Activated naive CD8-positive, alpha-beta T cell treated with anti-CD3 and anti-CD28 coated beads, Interleukin-2, amount 50 U/mL, for 24 hours (primary cell): ENCODE results near the gene AGBL1.
"Not testable (repeated sequence)": the region's sequence is repeated elsewhere in the genome, so short reads cannot be mapped to it uniquely, and the experiment has no call there.

Source experiments
- ATAC-seq: fragments of 150-1000 bp; cut with Tn5 transposase; one replicate; pipeline ENCODE4 v1.10.0; 2021
- DNase-seq: peaks from one replicate; pipeline ENCODE4 v3.0.0; 2021
- H3K27ac Mint-ChIP-seq: one replicate; pipeline ENCODE4 v1.8.0; 2021; ENCODE audit warnings: mild to moderate bottlenecking, mixed read lengths
- H3K27me3 Mint-ChIP-seq: one replicate; pipeline ENCODE4 v1.8.0; 2021; ENCODE audit warnings: mixed read lengths
- H3K36me3 Mint-ChIP-seq: one replicate; pipeline ENCODE4 v1.8.0; 2021; ENCODE audit warnings: low read depth, mixed read lengths
- H3K4me1 Mint-ChIP-seq: one replicate; pipeline ENCODE4 v1.8.0; 2021; ENCODE audit warnings: mixed read lengths
- H3K4me3 Mint-ChIP-seq: one replicate; pipeline ENCODE4 v1.8.0; 2021; ENCODE audit warnings: mild to moderate bottlenecking, moderate library complexity, mixed read lengths
- H3K9me3 Mint-ChIP-seq: one replicate; pipeline ENCODE4 v1.8.0; 2021; ENCODE audit warnings: mixed read lengths

Gene AGBL1

DNA sequence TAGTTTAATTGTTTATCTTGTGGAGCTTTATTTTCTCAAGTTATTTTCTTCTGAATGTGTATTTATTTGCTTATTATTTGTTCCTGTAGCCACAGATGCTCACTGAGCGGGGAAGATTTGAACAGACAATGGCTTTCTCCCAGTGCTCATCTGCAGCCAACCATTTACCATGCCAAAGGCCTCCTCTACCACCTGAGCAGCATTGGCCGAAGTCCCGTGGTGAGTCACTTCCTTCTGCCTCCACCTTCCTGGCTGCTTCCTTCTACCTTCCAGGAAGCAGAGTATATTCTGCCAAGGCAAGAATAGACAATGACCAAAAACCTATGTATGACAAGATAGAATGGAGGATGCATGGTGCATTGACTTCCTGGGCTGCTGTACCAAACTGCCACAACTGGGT lies 443.1 kb downstream of the AGBL1 start:
- no peaks in the 10 kb centered on the region for H3K9me3 Mint-ChIP-seq
- no peak overlapping the region for H3K4me3 Mint-ChIP-seq
- DNase-seq (no peak), ATAC-seq (no peak)
- no peak overlapping the region for H3K27ac Mint-ChIP-seq
- peaks cover 4% of the 10 kb centered on the region for H3K27me3 Mint-ChIP-seq
- H3K36me3 Mint-ChIP-seq: no peaks in the 10 kb centered on the region
- H3K4me1 Mint-ChIP-seq: no peaks in the 10 kb centered on the region

DNA sequence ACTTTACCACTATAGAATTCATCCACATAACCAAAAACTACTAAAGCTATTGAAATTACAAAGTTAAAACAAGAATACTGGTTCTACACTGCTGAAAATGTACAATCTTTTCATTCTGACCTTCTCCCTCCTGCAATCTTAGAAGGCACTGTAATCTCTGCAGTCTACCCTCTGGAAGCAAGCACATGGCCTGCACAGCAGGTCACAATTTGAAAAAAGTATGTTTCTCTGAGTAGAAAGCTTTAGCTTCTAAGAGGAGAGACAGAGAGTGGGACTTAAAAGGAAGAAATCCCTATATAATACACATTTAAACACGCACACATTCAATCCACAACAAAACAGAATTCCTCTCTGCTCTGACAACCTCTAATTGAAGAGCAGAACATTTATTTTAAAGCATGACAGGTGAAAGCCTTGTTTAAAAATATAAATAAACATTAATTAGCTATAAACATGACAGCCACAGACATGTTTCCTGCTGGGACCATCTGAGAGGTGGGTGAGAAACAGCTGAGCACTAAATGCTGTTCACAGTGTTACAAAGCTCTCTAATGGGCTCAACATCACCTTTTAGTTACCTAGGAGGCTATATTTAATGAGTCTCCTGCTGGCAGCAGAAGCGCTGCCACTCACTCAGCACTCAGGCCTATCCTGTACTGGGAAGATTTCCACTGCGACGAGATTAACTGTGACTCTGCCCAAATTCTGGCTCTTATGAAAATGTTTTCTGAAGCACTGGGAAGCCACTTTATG lies 447.4 kb downstream of the AGBL1 start:
- Mint-ChIP-seq H3K27ac (no peak overlapping the region), H3K4me3 (no peak overlapping the region), H3K27me3 (no peaks in the 10 kb centered on the region), H3K4me1 (no peaks in the 10 kb centered on the region), H3K36me3 (no peaks in the 10 kb centered on the region), H3K9me3 (no peaks in the 10 kb centered on the region)
- DNase-seq (no peak), ATAC-seq (no peak)

DNA sequence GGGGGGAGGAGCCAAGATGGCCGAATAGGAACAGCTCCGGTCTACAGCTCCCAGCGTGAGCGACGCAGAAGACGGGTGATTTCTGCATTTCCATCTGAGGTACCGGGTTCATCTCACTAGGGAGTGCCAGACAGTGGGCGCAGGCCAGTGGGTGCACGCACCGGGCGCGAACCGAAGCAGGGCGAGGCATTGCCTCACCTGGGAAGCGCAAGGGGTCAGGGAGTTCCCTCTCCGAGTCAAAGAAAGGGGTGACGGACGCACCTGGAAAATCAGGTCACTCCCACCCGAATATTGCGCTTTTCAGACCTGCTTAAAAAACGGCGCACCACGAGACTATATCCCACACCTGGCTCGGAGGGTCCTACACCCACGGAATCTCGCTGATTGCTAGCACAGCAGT lies 448.4 kb downstream of the AGBL1 start:
- DNase-seq, H3K27me3 Mint-ChIP-seq, H3K4me1 Mint-ChIP-seq, H3K4me3 Mint-ChIP-seq, ATAC-seq, H3K27ac Mint-ChIP-seq, H3K36me3 Mint-ChIP-seq, H3K9me3 Mint-ChIP-seq: not testable (repeated sequence)

DNA sequence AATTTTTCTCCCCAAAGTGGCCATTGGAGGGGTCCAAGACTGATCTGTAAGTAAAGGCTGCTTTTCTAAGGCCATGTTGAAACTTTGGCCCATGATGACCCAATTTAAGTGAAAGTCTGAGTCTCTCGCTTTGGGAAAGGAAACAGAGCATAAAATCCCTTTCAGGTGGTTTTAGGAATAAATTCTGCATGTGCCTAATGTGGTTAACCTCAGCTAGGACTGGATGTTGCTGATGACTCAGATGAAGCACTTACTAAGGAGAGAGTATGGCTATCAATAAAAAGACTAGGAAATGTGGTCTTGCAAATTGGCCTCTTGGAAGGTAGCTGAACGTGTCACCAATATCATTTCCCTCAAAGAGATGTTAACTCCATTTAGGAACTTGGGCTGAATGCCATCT lies 458.5 kb downstream of the AGBL1 start:
- ATAC-seq: no peak
- Mint-ChIP-seq H3K27me3 (no peaks in the 10 kb centered on the region), H3K27ac (no peak overlapping the region)

DNA sequence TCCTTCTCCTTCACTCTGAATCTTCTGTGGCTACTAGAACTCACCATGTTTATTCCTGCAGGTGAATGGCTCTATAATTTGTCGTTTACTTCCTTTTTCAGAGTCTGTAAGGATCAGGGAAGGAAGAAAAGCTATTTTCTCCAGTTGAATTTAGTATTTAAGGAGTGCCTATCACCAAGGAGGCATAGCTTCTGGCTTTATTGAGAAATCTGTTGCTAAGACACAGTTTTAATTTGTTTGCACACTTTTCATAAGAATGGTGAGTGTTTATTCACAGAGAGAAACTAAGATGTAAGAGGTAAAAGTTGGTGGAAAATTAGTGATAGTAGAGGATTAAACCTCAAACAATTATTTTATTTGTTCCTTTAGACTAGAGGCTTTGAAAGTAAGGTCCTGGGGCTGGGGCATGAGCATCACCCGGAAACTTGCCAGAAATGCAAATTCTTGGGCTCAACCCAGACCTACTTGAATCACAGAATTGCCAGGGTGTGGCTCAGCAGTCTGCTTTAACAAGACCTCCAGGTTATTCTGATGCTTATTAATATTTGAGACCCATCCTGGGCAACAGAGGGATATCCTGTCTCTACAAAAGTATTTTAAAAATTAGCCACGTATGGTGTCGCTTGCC lies 461.3 kb downstream of the AGBL1 start:
- H3K27me3 Mint-ChIP-seq: peaks cover 3% of the 10 kb centered on the region
- H3K9me3 Mint-ChIP-seq: peaks cover 10% of the 10 kb centered on the region
- H3K36me3 Mint-ChIP-seq: no peaks in the 10 kb centered on the region
- no peaks in the 10 kb centered on the region for H3K4me1 Mint-ChIP-seq
- no peak overlapping the region for H3K27ac Mint-ChIP-seq
- H3K4me3 Mint-ChIP-seq: no peak overlapping the region
- DNase-seq: no peak
- no peak for ATAC-seq

More for the DNA sequence above, 458.5 kb downstream of the AGBL1 start:
- Mint-ChIP-seq H3K9me3 (no peaks in the 10 kb centered on the region), H3K4me3 (no peak overlapping the region), H3K36me3 (no peaks in the 10 kb centered on the region), H3K4me1 (no peaks in the 10 kb centered on the region)
- no peak for DNase-seq

DNA sequence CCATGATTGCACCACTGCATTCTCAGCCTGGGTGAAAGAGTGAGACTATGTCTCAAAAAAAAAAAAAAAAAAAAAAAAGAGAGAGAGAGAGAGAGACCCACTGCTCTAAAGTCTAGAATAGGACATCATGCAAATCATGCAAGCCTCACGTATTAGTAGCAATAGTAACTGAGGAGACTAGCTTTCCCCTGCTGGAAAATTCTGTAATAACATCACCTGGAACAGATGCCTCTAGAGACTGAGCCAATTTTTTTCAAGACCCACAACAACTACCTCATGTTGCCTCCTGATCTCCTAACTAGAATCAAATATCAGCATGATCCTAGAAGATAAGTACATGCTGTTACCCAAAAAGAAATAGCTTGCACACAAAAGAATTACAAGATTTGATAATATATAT lies 461.9 kb downstream of the AGBL1 start:
- no peaks in the 10 kb centered on the region for H3K36me3 Mint-ChIP-seq
- H3K4me1 Mint-ChIP-seq: no peaks in the 10 kb centered on the region
- H3K27ac Mint-ChIP-seq: no peak overlapping the region
- no peak overlapping the region for H3K4me3 Mint-ChIP-seq
- peaks cover 3% of the 10 kb centered on the region for H3K27me3 Mint-ChIP-seq
- peaks cover 10% of the 10 kb centered on the region for H3K9me3 Mint-ChIP-seq
- no peak for ATAC-seq
- no peak for DNase-seq

DNA sequence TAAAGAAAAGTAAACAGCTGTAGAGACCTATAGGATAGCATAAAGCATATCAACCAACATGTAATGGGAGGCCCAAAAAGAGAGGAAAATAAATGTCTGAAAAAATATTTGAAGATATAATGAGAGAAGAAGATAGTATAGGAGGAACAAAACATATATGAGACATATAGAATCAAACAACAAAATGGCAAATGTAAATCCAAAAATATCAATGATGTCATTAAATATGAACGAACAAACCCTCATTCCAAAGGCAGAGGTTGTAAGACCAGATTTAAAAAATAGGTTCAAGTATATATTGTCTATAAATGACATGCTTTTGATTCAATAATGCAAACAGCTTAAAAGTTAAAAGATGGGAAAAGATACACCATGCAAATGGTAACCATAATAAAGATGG lies 470.4 kb downstream of the AGBL1 start:
- H3K27me3 Mint-ChIP-seq: peaks cover 3% of the 10 kb centered on the region
- no peaks in the 10 kb centered on the region for H3K4me1 Mint-ChIP-seq
- no peak for DNase-seq
- no peaks in the 10 kb centered on the region for H3K36me3 Mint-ChIP-seq
- ATAC-seq: no peak
- no peak overlapping the region for H3K4me3 Mint-ChIP-seq
- no peak overlapping the region for H3K27ac Mint-ChIP-seq
- H3K9me3 Mint-ChIP-seq: peaks cover 5% of the 10 kb centered on the region

DNA sequence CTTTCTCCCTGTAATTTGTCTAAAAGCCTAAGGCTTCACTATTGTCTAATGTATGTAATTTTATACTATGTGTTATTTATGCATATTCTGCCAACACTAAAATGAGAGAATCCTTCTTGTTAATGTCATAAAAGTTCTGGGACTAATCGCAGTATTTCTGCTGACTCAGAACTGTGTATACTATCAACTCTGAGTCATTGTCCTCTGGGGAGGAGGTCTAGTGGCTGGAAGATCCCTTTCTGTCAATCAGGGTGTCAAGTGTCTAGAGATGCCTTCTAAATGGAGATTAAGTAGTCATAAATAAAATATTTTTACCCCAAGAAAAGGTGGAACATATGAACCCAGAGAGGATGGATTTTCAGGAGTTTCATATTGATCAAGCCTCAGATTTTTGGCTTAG lies 473.4 kb downstream of the AGBL1 start:
- ATAC-seq: no peak
- Mint-ChIP-seq H3K4me3 (no peak overlapping the region), H3K9me3 (no peaks in the 10 kb centered on the region), H3K27me3 (no peaks in the 10 kb centered on the region), H3K4me1 (no peaks in the 10 kb centered on the region), H3K27ac (no peak overlapping the region), H3K36me3 (no peaks in the 10 kb centered on the region)
- no peak for DNase-seq

DNA sequence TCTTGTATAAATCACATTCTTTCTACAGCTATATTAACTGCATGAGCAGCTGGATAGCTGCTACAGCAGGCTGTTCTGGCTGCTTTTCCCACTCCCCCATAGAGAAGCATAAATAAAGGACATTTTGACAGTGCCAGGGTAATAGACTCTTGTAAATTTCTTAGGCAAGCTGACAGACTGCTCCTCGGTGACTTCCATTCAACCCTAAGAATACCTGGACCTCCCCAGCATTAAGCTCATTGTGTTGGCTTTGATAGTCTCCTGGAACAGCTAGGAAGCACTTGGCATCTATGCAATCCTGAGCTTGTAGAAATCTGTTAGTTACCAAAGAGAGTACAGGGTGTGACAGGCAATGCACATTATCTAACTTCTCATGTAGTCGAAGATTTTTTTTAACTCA lies 475.4 kb downstream of the AGBL1 start:
- ATAC-seq (no peak), DNase-seq (no peak)

DNA sequence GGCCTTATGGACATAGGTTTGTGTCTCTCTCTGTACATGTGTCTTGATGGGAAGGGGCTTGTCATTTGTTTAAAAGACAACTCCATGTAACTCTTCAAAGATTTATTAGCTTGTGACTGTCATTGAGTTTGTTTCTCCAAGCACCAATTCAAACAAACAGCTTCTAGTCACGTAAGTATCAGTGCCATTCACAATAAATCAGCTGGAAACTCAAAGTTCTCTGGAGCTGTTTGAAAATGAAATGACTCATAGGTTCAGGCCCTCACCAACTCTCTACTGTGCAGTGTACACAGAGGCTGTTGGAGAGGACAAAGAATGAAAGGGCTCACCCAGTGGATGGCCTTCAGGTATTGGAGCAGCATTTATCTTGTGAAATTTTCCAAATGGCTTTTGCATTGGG lies 476.3 kb downstream of the AGBL1 start:
- H3K36me3 Mint-ChIP-seq: no peaks in the 10 kb centered on the region
- DNase-seq (no peak), ATAC-seq (no peak)
- H3K27ac Mint-ChIP-seq: no peak overlapping the region
- H3K4me1 Mint-ChIP-seq: no peaks in the 10 kb centered on the region
- no peaks in the 10 kb centered on the region for H3K9me3 Mint-ChIP-seq
- H3K4me3 Mint-ChIP-seq: no peak overlapping the region
- no peaks in the 10 kb centered on the region for H3K27me3 Mint-ChIP-seq

More for the DNA sequence above, 475.4 kb downstream of the AGBL1 start:
- H3K36me3 Mint-ChIP-seq: no peaks in the 10 kb centered on the region
- no peaks in the 10 kb centered on the region for H3K4me1 Mint-ChIP-seq
- no peaks in the 10 kb centered on the region for H3K27me3 Mint-ChIP-seq
- H3K27ac Mint-ChIP-seq: no peak overlapping the region
- H3K4me3 Mint-ChIP-seq: no peak overlapping the region
- H3K9me3 Mint-ChIP-seq: no peaks in the 10 kb centered on the region

DNA sequence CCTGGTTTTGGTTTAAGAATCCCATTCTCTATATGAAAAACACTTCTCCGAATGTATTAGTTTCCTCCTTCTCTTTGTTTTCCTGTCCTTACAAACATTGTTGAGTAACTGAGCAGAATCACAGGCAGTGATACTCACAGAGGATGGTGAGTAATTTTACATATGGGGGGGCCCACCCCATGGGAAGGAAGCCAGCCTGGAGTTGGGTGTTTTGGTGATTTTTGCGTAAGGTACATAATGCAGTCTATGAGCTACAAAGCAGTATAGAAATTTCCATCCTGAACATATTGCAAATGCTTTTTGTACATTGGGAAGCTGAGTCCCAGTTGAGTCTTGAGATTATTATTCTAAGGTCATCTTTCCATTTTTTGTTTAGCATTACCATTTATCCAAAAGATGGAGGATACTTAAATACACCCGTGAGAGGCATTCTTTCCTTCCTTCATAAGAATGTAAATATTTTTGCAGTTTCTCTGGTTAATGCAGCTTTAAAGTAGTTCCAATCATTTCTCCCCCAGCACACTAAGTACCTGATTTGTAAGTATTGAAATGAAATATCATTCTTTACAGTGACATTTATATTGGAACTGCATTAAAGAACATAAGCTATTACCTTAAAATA lies 476.8 kb downstream of the AGBL1 start:
- no peak overlapping the region for H3K27ac Mint-ChIP-seq
- H3K9me3 Mint-ChIP-seq: no peaks in the 10 kb centered on the region
- H3K36me3 Mint-ChIP-seq: no peaks in the 10 kb centered on the region
- no peak for DNase-seq
- H3K27me3 Mint-ChIP-seq: no peaks in the 10 kb centered on the region
- no peak overlapping the region for H3K4me3 Mint-ChIP-seq
- no peak for ATAC-seq
- no peaks in the 10 kb centered on the region for H3K4me1 Mint-ChIP-seq

DNA sequence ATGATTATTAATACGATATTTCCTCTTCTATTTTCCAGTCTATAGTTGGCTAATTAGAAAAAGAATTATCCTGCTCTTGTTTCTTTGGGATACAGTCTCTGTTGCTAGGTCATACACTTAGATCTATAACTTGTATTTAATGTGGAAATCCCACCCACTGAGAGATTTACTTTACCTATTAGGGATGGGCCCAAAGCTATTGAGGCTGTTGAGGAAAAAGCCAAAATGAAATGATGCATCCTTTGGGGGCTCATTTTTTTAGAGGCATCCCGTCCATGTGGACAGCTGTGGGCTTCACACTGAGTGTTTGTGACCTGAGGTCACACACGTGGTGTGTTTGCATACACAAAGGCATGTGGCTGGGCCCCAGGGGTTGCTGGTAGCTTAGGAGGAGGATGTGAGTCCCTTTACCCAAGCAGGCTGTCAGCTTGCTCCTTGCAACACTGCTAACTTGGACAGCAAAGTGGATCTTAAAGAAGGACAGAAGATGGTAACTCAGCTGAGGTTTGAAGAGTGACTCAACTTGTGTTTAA lies 477.4 kb downstream of the AGBL1 start:
- H3K27me3 Mint-ChIP-seq: no peaks in the 10 kb centered on the region
- no peaks in the 10 kb centered on the region for H3K9me3 Mint-ChIP-seq
- no peak overlapping the region for H3K4me3 Mint-ChIP-seq
- H3K27ac Mint-ChIP-seq: no peak overlapping the region
- no peaks in the 10 kb centered on the region for H3K36me3 Mint-ChIP-seq
- H3K4me1 Mint-ChIP-seq: no peaks in the 10 kb centered on the region
- ATAC-seq (no peak), DNase-seq (no peak)

DNA sequence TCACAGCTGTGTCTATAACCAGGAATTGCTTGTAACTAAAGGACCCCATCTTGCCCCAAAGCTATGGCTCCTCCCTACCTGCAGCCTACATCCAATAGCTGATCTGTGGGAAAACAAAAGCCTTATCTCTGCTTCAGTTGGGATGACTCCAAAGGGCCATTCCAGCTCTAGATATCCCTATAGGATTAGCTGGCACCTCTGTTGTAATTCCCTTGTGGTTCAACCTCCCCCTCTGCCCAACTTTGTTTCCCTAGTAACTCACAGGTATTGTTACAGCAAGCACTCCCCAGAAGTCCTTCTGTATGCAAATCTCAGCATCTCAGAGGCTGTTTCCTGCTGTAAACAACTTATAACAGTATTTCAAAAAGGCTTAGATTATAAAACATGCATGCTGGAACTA lies 478.6 kb downstream of the AGBL1 start:
- Mint-ChIP-seq H3K4me3 (no peak overlapping the region), H3K27ac (no peak overlapping the region), H3K9me3 (peaks cover 4% of the 10 kb centered on the region), H3K36me3 (no peaks in the 10 kb centered on the region), H3K27me3 (no peaks in the 10 kb centered on the region), H3K4me1 (no peaks in the 10 kb centered on the region)
- ATAC-seq (no peak), DNase-seq (no peak)

DNA sequence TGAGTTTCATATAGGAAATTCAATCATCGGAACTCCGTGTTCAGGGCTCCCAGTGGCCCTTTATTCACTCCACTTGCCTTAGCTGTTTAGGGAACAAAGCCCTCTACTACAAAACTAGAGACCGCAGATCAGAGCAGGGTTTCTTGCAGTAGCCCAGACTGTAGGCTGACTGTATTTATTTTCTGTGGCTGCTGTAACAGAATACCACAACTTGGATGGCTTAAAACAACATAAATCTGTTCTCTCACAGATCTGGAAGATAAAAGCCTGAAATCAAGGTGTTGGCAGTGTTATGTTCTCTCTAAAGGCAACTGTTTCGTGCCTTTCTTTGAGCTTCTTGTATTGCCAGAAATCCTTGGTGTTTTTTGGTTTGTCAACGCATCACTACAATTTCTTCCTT lies 479.0 kb downstream of the AGBL1 start:
- Mint-ChIP-seq H3K27me3 (no peaks in the 10 kb centered on the region), H3K36me3 (no peaks in the 10 kb centered on the region), H3K27ac (no peak overlapping the region), H3K4me3 (no peak overlapping the region), H3K4me1 (no peaks in the 10 kb centered on the region), H3K9me3 (peaks cover 5% of the 10 kb centered on the region)
- ATAC-seq: no peak
- DNase-seq: no peak

DNA sequence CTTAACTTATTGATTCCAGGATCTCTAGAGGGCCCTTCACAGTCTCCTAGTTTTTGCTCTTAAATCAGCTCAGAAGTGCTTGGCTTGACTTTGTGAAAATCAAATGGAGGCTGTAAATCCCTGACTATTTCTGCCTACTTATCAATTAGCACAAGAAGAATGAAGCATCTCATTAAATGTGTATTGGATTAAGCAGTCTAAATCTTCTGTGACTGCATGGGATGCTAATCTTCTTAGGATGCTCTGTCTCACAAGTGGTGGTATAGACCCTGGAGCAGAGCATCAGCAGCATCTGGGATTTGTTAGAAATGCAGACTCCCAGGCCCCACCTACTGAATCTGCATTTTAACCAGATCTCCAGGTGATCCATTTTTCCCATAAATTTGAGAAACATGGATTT lies 488.7 kb downstream of the AGBL1 start:
- ATAC-seq (no peak), DNase-seq (no peak)
- H3K9me3 Mint-ChIP-seq: peaks cover 10% of the 10 kb centered on the region
- H3K4me1 Mint-ChIP-seq: no peaks in the 10 kb centered on the region
- H3K27me3 Mint-ChIP-seq: no peaks in the 10 kb centered on the region
- no peak overlapping the region for H3K4me3 Mint-ChIP-seq
- H3K36me3 Mint-ChIP-seq: no peaks in the 10 kb centered on the region
- H3K27ac Mint-ChIP-seq: no peak overlapping the region
